Liver (tissue), 3 donors: ENCODE results near the gene RNPEP.

Experiments used
- GABPA ChIP-seq, 2 donors: IDR thresholded peaks in 1 of 2; conservative IDR thresholded peaks in 1 of 2; 2 replicates each; pipeline ENCODE4 v1.6.1; 2016; ENCODE audit warnings: antibody characterized with exemption in 2 of 2, mild to moderate bottlenecking in 1 of 2, moderate library complexity in 1 of 2
- TF ChIP-seq, protein P1 (sequence below): fragments of 150-350 bp; IDR thresholded peaks from 2 replicates; pipeline ENCODE4 v1.5.1; 2017; ENCODE audit warnings: improper control_type of control experiment, low read depth, low read length; ENCODE audit not compliant: missing input control
- donor health status: healthy.
- donor health status: healthy.

DNA sequence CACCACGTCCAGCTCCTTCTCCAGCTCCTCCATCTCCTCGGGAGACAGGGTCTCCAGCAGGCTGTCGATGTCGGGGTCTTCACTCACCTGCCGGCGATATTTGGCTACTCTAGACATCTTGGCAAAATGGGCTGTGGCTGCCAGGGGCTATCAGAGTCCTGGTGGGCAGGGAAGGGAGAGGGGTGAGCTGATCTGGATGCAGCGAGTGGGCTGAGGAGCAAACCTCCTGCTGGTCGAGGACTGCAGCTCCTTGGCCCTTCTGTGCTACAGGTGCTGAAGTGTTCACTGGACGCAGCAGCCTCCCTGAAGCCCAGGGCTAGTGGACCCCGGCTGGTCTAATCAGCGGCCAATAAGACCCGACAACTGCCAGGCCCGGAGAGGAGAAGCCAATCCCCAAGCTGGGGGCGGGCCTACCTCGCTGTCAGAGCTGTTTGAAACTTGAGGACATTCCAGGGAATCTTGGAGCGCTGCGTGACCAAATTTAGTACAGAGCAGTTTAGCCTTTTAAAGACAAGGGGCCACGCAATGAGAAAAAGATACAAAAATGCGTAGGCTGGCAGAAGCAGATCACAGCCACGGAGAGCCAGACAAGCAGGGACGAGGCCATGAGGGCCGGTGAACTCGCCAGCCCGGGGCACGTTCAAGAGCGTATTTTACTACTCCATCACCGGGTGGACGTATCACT, 36.1 kb upstream of the RNPEP start, which contains the start of gene LMOD1:
- TF ChIP-seq, protein P1, sequence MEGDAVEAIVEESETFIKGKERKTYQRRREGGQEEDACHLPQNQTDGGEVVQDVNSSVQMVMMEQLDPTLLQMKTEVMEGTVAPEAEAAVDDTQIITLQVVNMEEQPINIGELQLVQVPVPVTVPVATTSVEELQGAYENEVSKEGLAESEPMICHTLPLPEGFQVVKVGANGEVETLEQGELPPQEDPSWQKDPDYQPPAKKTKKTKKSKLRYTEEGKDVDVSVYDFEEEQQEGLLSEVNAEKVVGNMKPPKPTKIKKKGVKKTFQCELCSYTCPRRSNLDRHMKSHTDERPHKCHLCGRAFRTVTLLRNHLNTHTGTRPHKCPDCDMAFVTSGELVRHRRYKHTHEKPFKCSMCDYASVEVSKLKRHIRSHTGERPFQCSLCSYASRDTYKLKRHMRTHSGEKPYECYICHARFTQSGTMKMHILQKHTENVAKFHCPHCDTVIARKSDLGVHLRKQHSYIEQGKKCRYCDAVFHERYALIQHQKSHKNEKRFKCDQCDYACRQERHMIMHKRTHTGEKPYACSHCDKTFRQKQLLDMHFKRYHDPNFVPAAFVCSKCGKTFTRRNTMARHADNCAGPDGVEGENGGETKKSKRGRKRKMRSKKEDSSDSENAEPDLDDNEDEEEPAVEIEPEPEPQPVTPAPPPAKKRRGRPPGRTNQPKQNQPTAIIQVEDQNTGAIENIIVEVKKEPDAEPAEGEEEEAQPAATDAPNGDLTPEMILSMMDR: no peak
- no peak for TF ChIP-seq GABPA (IDR thresholded peaks at IDR 0.05 in 1 of 2, conservative IDR thresholded peaks at IDR 0.05 in 1 of 2)
